ENCODE results near the gene HOXB7. TPM values are rescaled to one million over a fixed set of nuclear protein-coding genes. Genes with fewer than 3 reads are reported as not detected.

HOXB7 gene
- total and polyA plus RNA-seq, 2 experiments from 2014 or later, result 11.1 to 18.9 TPM

DNA sequence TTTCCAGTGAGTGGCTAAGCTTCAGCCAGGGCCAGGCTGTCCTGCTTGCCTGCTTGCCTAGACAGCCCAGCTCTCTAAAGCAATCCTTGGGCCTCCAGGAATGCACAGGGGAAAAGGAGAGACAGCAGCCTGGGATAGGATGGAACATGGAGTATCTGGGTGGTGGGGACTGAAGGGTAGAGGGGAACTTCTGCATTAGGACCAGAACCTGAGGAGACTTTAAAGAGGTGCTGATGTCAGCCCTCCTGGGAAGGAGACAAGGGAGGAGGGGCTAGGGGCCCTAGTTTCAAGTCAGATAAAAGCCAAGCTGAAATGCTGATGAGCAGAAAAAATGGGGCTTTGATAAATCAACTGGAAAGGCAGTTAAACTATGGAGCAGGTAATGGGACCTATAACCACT lies 1.8 kb downstream of the HOXB7 start:
- Histone ChIP-seq H3K9me2 (ENCODE audit: insufficient read depth) (no peaks in the 10 kb centered on the region), H3K4me2 (ENCODE audit: unreplicated experiment) (no peak overlapping the region), H3K4me1 (ENCODE audit: insufficient read depth) (no peaks in the 10 kb centered on the region; the same call in 1 of the 2 replicates), H3K4me3 (no peak overlapping the region), H3K27ac (no peak overlapping the region), H3K9me3 (ENCODE audit: low read depth) (no peaks in the 10 kb centered on the region), H2AFZ (no peak overlapping the region), H3K9ac (no peak overlapping the region), H3F3A (ENCODE audit: insufficient read depth) (0 out of 2 replicates have a peak, but pooled peaks cover 7% of the 10 kb centered on the region), H3K36me3 (ENCODE audit: low read depth) (no peaks in the 10 kb centered on the region), H4K20me1 (ENCODE audit: insufficient read depth) (no peaks in the 10 kb centered on the region), H3K27me3 (replicated peaks; ENCODE audit: insufficient read depth) (peaks cover 6% of the 10 kb centered on the region), H3K79me2 (ENCODE audit: insufficient read depth) (no peaks in the 10 kb centered on the region)
- no peak for DNase-seq
- no peak for TF ChIP-seq EZH2phosphoT487 (IDR thresholded peaks at IDR 0.05; ENCODE audit: insufficient read depth, low read depth)
- TF ChIP-seq EZH2 (IDR thresholded peaks at IDR 0.05; ENCODE audit: insufficient read depth, poor library complexity, severe bottlenecking), result no peak
- in situ Hi-C loops (cut with MboI), result no loop called here

GRCh38 chr17:48608494-48608834 lies 2.4 kb downstream of the HOXB7 start:
- in situ Hi-C loops (cut with MboI), result no loop called here
- no peak for TF ChIP-seq EZH2 (IDR thresholded peaks at IDR 0.05; ENCODE audit: insufficient read depth, poor library complexity, severe bottlenecking)
- WGBS, 2 experiments (ENCODE audit: low coverage in 1 of 2, low lambda C conversion rate in 2 of 2, missing lambda C conversion rate in 2 of 2), result 100% methylated on average over 1 of the region's 1 CpG
- H3K9me2 ChIP-seq (ENCODE audit: insufficient read depth), result no peaks in the 10 kb centered on the region
- no peak overlapping the region for H2AFZ ChIP-seq
- no peaks in the 10 kb centered on the region for H3K9me3 ChIP-seq (ENCODE audit: low read depth)
- H3K4me2 ChIP-seq (ENCODE audit: unreplicated experiment), result no peak overlapping the region
- peaks cover under 1% of the 10 kb centered on the region; the same call in 1 of the 2 replicates for H3K27me3 ChIP-seq (replicated peaks; ENCODE audit: insufficient read depth)
- H4K20me1 ChIP-seq (ENCODE audit: insufficient read depth), result no peaks in the 10 kb centered on the region
- no peaks in the 10 kb centered on the region for H3K36me3 ChIP-seq (ENCODE audit: low read depth)
- no peak overlapping the region for H3K9ac ChIP-seq
- no peak overlapping the region for H3K4me3 ChIP-seq
- DNase-seq, result no peak
- H3F3A ChIP-seq (ENCODE audit: insufficient read depth), result 0 out of 2 replicates have a peak, but pooled peaks cover 8% of the 10 kb centered on the region
- H3K27ac ChIP-seq, result no peak overlapping the region
- H3K4me1 ChIP-seq (ENCODE audit: insufficient read depth), result no peaks in the 10 kb centered on the region; the same call in 1 of the 2 replicates
- H3K79me2 ChIP-seq (ENCODE audit: insufficient read depth), result 0 out of 2 replicates have a peak, but pooled peaks cover under 1% of the 10 kb centered on the region

GRCh38 chr17:48606892-48607614 lies 3.8 kb downstream of the HOXB7 start:
- no peak for TF ChIP-seq EZH2 (IDR thresholded peaks at IDR 0.05; ENCODE audit: insufficient read depth, poor library complexity, severe bottlenecking)
- TF ChIP-seq EZH2phosphoT487 (IDR thresholded peaks at IDR 0.05; ENCODE audit: insufficient read depth, low read depth), result no peak
- Histone ChIP-seq H3K4me3 (no peak overlapping the region), H3K79me2 (ENCODE audit: insufficient read depth) (peaks cover 15% of the 10 kb centered on the region), H3K9ac (no peak overlapping the region), H3K27ac (no peak overlapping the region), H4K20me1 (ENCODE audit: insufficient read depth) (no peaks in the 10 kb centered on the region), H3K4me1 (ENCODE audit: insufficient read depth) (0 out of 2 replicates have a peak, but pooled peaks cover under 1% of the 10 kb centered on the region), H3K9me2 (ENCODE audit: insufficient read depth) (no peaks in the 10 kb centered on the region), H3K36me3 (ENCODE audit: low read depth) (no peaks in the 10 kb centered on the region), H3K4me2 (ENCODE audit: unreplicated experiment) (no peak overlapping the region), H2AFZ (no peak overlapping the region), H3K9me3 (ENCODE audit: low read depth) (no peaks in the 10 kb centered on the region), H3K27me3 (replicated peaks; ENCODE audit: insufficient read depth) (no peaks in the 10 kb centered on the region), H3F3A (ENCODE audit: insufficient read depth) (0 out of 2 replicates have a peak, but pooled peaks cover 8% of the 10 kb centered on the region)
- WGBS, 2 experiments (ENCODE audit: low coverage in 1 of 2, low lambda C conversion rate in 2 of 2, missing lambda C conversion rate in 2 of 2), result 90 to 91% methylated on average over 9 of the region's 9 CpGs
- in situ Hi-C loops (cut with MboI), result no loop called here
- DNase-seq, result no peak

DNA sequence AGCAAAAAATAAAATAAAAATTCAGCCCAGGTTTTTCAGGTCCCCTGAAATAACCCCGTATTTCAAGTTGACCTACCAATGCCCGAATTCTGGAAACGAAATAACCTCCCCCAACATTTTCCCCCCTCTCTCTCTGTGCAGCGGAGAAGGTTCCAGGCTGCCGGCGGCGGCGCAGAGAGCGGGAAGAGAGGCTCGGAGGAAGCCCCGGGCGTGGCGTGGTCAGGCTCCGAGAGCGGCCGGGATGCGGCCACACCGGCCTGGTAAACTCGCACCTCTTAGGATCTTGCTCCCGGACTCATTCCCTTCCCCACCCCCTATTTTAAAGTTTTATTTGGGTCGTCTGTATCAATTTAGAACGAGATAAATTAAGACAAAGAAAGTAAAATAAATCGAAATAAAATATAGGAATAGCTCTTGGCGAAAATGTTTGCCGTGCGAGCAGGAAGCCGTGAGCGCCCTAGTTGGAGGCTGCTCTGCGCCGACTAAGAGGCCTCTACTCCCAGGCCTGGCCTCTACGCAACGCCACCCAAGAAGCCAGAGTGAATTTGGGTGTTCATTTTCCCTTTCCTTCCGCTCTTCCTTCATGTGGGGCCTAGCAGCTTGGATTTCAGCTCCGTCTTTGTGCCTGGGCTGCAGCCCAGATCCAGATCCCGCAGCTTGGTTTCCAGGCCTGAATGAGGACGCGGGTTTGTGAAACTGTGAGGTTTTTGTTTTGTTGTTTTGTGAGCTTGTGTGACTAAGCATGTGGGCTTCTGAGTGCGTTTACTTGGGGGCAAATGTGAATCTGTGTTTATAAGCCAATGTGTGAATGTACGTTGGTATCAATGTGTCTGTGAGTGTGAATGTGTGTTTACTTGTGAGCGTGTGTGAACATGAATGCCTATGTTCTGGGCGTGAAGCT lies 4.6 kb downstream of the HOXB7 start:
- no peak for DNase-seq
- Histone ChIP-seq H3K9ac (no peak overlapping the region), H2AFZ (no peak overlapping the region), H4K20me1 (ENCODE audit: insufficient read depth) (no peaks in the 10 kb centered on the region), H3K27me3 (replicated peaks; ENCODE audit: insufficient read depth) (0 out of 2 replicates have a peak, but pooled peaks cover 2% of the 10 kb centered on the region), H3K9me3 (ENCODE audit: low read depth) (no peaks in the 10 kb centered on the region), H3K27ac (no peak overlapping the region), H3K36me3 (ENCODE audit: low read depth) (no peaks in the 10 kb centered on the region), H3K9me2 (ENCODE audit: insufficient read depth) (no peaks in the 10 kb centered on the region), H3K4me1 (ENCODE audit: insufficient read depth) (0 out of 2 replicates have a peak, but pooled peaks cover 3% of the 10 kb centered on the region), H3K4me3 (no peak overlapping the region), H3F3A (ENCODE audit: insufficient read depth) (0 out of 2 replicates have a peak, but pooled peaks cover 8% of the 10 kb centered on the region), H3K4me2 (ENCODE audit: unreplicated experiment) (no peak overlapping the region), H3K79me2 (ENCODE audit: insufficient read depth) (peaks cover 23% of the 10 kb centered on the region)
- in situ Hi-C loops (cut with MboI), result no loop called here
- WGBS, 2 experiments (ENCODE audit: low coverage in 1 of 2, low lambda C conversion rate in 2 of 2, missing lambda C conversion rate in 2 of 2), result 69 to 74% methylated on average over 39 to 41 of the region's 41 CpGs
- TF ChIP-seq EZH2phosphoT487 (IDR thresholded peaks at IDR 0.05; ENCODE audit: insufficient read depth, low read depth) (no peak), EZH2 (IDR thresholded peaks at IDR 0.05; ENCODE audit: insufficient read depth, poor library complexity, severe bottlenecking) (no peak)

Data from GM23248 (cell line).